SK-N-SH treated with all-trans-retinoic acid at 6 μM for 48 hours (cell line): ENCODE measurements around the gene TSNAX.

Source experiments
- ARNTL ChIP-seq: fragments of 450-650 bp; formaldehyde crosslinking; IDR thresholded peaks from 2 replicates; pipeline ENCODE4 v1.5.0; 2020; ENCODE audit warnings: low read depth, mild to moderate bottlenecking, moderate library complexity, borderline replicate concordance
- GLIS3 ChIP-seq: fragments of 250-450 bp; sonication (Bioruptor Pico); IDR thresholded peaks from 2 replicates; pipeline ENCODE4 v1.5.0; 2020; ENCODE audit warnings: mild to moderate bottlenecking, moderate library complexity
- OSR1 ChIP-seq: fragments of 250-450 bp; sonication (Bioruptor Pico); IDR thresholded peaks from 2 replicates; pipeline ENCODE4 v1.8.0; 2022; ENCODE audit warnings: moderate library complexity, mild to moderate bottlenecking, inconsistent platforms
- PATZ1 ChIP-seq: fragments of 250-450 bp; sonication (Bioruptor Pico); IDR thresholded peaks from 2 replicates; pipeline ENCODE4 v1.8.0; 2020; ENCODE audit warnings: mild to moderate bottlenecking, moderate library complexity, borderline replicate concordance
- RARB ChIP-seq: fragments of 250-450 bp; sonication (Bioruptor Pico); IDR thresholded peaks from 2 replicates; pipeline ENCODE4 v1.8.0; 2021; ENCODE audit warnings: mild to moderate bottlenecking, moderate library complexity
- SNAI2 ChIP-seq: fragments of 250-450 bp; sonication (Bioruptor Pico); IDR thresholded peaks from 2 replicates; pipeline ENCODE4 v1.5.0; 2020; ENCODE audit warnings: mild to moderate bottlenecking, moderate library complexity
- ZC3H10 ChIP-seq: fragments of 250-450 bp; sonication (Bioruptor Pico); IDR thresholded peaks from 2 replicates; pipeline ENCODE4 v1.5.1; 2021; ENCODE audit warnings: mild to moderate bottlenecking, moderate library complexity
- ZFP3 ChIP-seq: fragments of 250-450 bp; sonication (Bioruptor Pico); IDR thresholded peaks from 2 replicates; pipeline ENCODE4 v1.5.0; 2020; ENCODE audit warnings: mild to moderate bottlenecking, moderate library complexity
- ZFP30 ChIP-seq: fragments of 450-650 bp; formaldehyde crosslinking; IDR thresholded peaks from 2 replicates; pipeline ENCODE4 v1.5.0; 2022; ENCODE audit warnings: mild to moderate bottlenecking, moderate library complexity
- ZNF565 ChIP-seq: fragments of 450-650 bp; formaldehyde crosslinking; conservative IDR thresholded peaks from 2 replicates; pipeline ENCODE4 v1.5.0; 2020; ENCODE audit warnings: low read depth, mild to moderate bottlenecking, moderate library complexity
- ZNF70 ChIP-seq: fragments of 450-650 bp; formaldehyde crosslinking; IDR thresholded peaks from 2 replicates; pipeline ENCODE4 v1.5.0; 2020; ENCODE audit warnings: mild to moderate bottlenecking, moderate library complexity

- TF ChIP-seq ZNF70 (CRISPR knock-in tag) (no peak), SNAI2 (CRISPR knock-in tag) (no peak), ZFP3 (no peak), PATZ1 (CRISPR knock-in tag) (no peak), ZNF565 (CRISPR knock-in tag) (no peak), ARNTL (CRISPR knock-in tag) (no peak), RARB (CRISPR knock-in tag) (no peak), ZC3H10 (CRISPR knock-in tag) (no peak), ZFP30 (no peak), GLIS3 (CRISPR knock-in tag) (no peak), OSR1 (no peak)
Observed at GRCh38 chr1:231550448-231550781, 21.9 kb downstream of the TSNAX start.
